K562 (cell line): ENCODE results near the gene DIP2C.

Source experiments
- EP300 ChIP-seq: IDR thresholded peaks from 2 replicates; pipeline ENCODE4 v1.6.1; 2012; ENCODE audit warnings: low read length, improper control_type of control experiment
- ZBTB12 ChIP-seq: fragments of 250-450 bp; sonication (Bioruptor Pico); IDR thresholded peaks from 2 replicates; pipeline ENCODE4 v1.4.0; 2020
- ZNF121 ChIP-seq: sonication (generic); formaldehyde crosslinking; conservative IDR thresholded peaks from 2 replicates; pipeline ENCODE4 v1.8.0; 2022; ENCODE audit warnings: missing genetic modification reagents
- ZNF436 ChIP-seq: fragments of 250-450, 450-650 bp; sonication (Bioruptor Pico); formaldehyde crosslinking; IDR thresholded peaks from 2 replicates; pipeline ENCODE4 v1.7.0; 2020; ENCODE audit warnings: mild to moderate bottlenecking
- TF ChIP-seq, protein P1 (sequence below): sonication (generic); formaldehyde crosslinking; IDR thresholded peaks from 2 replicates; pipeline ENCODE4 v1.8.0; 2023; ENCODE audit warnings: mild to moderate bottlenecking, missing genetic modification reagents
- TF ChIP-seq, protein P2 (sequence below), 2 experiments: IDR thresholded peaks; 2 replicates each; pipeline ENCODE4 v1.6.1; 2011; ENCODE audit warnings: borderline replicate concordance in 1 of 2, control low read depth in 1 of 2, low read depth in 1 of 2, low read length in 1 of 2, mild to moderate bottlenecking in 1 of 2, mixed read lengths in 1 of 2, moderate library complexity in 1 of 2; ENCODE audit not compliant: insufficient read depth in 1 of 2, insufficient read length in 1 of 2, poor library complexity in 1 of 2, severe bottlenecking in 1 of 2; ENCODE audit errors: extremely low read depth in 1 of 2

- TF ChIP-seq, protein P1, sequence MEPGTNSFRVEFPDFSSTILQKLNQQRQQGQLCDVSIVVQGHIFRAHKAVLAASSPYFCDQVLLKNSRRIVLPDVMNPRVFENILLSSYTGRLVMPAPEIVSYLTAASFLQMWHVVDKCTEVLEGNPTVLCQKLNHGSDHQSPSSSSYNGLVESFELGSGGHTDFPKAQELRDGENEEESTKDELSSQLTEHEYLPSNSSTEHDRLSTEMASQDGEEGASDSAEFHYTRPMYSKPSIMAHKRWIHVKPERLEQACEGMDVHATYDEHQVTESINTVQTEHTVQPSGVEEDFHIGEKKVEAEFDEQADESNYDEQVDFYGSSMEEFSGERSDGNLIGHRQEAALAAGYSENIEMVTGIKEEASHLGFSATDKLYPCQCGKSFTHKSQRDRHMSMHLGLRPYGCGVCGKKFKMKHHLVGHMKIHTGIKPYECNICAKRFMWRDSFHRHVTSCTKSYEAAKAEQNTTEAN (CRISPR knock-in tag), result no peak
- TF ChIP-seq ZNF436 (CRISPR knock-in tag), result no peak
- no peak for TF ChIP-seq EP300
- no peak for TF ChIP-seq ZBTB12 (CRISPR knock-in tag)
- TF ChIP-seq, protein P2, sequence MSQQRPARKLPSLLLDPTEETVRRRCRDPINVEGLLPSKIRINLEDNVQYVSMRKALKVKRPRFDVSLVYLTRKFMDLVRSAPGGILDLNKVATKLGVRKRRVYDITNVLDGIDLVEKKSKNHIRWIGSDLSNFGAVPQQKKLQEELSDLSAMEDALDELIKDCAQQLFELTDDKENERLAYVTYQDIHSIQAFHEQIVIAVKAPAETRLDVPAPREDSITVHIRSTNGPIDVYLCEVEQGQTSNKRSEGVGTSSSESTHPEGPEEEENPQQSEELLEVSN (IDR thresholded peaks at IDR 0.05; ENCODE audit: borderline replicate concordance in 1 of 2, extremely low read depth in 1 of 2, insufficient read depth in 1 of 2, insufficient read length in 1 of 2, low read depth in 1 of 2, low read length in 1 of 2, poor library complexity in 1 of 2, severe bottlenecking in 1 of 2), result no peak
- no peak for TF ChIP-seq ZNF121 (CRISPR knock-in tag)
Observed at GRCh38 chr10:232878-233277, 456.6 kb downstream of the DIP2C start.
